NCI-H1436 treated with DMSO at 0.1 percent for 48 hours (cell line): ENCODE data around the gene FBXO31.
A peak's percentile ranks its signal among the peaks of the same experiment; 100 is the strongest.
"Not testable (repeated sequence)": the region's sequence is repeated elsewhere in the genome, so short reads cannot be mapped to it uniquely, and the experiment has no call there.

Source experiments
- DNase-seq: peaks from one replicate; lab custom pipeline; 2025; lab: John Stamatoyannopoulos, UW

Gene FBXO31

GRCh38 chr16:87410968-87411367 is 27.4 kb upstream of the FBXO31 start:
- no peak for DNase-seq

DNA sequence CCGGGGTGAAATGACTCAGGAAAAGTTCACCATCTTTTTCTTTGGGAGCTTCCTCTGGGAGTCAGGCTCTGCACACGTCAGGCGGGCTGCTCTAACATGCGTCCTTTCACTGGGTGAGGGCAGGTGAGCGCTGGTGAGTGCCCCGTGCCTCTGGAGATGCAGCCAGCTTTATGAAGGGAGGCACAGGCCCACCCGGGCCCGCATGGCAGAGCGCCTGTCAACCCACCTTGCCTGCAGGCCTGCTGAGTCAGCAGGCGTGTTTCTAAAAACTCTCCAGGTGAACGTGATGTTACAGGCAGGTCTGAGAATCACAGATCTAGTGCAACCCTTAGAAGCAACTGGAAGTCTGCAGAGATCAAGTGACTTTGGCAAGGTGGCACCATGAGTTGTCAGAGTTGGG is 27.0 kb upstream of the FBXO31 start:
- DNase-seq: no peak

GRCh38 chr16:87409781-87410180 is 26.2 kb upstream of the FBXO31 start:
- DNase-seq: no peak

- DNase-seq: no peak
These were observed 25.6 kb upstream of the FBXO31 start for GRCh38 chr16:87409153-87409552.

- no peak for DNase-seq
These were observed 24.0 kb upstream of the FBXO31 start for GRCh38 chr16:87407511-87408112.

GRCh38 chr16:87406495-87407088 is 23.0 kb upstream of the FBXO31 start:
- no peak for DNase-seq

DNA sequence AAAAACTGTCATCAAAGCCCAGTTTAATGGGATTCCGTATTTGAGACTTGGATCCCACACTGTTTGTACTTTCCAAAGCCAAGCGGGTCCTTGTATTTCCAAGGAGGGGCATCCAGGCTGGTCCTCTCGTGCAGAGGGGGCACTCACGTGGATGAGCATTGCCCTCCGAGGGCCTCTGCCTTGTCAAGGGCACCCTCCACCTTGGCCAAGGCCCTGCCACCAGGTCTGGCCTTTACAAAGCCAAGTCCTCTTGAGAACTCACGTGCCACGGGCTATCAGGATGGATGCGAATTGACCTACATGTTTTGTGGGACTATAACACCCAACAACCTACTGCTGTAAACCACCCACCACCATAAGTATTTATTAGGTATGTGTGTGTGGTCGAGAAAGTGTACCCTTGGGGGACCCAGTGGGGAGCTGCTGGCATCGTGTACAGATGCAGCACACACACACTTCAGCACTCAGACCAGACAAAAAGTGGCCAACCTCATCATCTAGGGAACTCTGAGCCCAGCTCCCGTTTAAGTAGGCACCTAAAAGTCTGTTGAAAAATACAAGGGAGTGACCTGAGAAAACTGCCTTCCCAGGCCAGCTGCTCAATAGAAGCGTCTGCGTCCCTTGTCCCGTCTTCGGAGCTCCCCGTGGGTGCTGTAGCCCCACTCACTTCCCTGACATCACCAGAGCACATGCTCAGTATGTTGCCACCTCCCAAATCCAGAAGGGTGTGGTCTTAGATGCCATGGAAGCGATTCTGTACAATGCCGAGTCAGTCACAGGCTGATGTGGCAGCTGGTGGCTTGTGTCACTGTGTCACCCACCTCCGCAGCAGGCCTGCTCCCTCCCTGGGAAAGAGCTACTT is 21.4 kb upstream of the FBXO31 start:
- DNase-seq: no peak

DNA sequence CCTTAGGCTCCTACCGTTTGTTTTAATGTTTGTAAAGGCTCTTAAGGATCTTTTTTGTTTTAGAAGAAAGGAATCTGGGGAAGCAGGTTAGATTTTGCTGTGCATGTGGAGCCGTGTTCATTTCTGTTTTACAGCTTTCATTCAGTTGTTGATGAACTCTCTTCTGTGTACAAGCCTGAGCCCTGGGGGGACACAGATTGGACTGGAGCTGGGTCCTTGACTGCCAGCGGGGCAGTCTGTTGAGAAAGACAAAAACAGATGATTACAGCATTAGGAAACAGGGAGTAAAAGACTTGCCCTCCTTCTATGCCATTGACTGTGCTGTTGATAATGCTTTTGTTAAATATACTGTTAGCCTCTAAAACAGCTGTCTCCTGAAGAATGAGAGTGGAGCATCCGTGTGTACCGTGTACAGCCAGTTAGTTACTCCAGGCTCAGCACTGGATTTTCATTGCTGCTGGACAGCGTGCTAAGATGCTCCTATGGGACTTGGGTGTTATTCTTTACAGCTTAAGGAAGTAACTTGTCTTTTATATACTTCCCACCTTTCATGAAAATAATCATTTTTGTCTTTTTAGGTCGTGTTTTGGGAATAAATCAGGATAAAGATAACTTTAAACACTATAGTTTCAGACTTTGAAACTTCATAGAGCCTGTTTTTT is 11.7 kb upstream of the FBXO31 start:
- DNase-seq: no peak

DNA sequence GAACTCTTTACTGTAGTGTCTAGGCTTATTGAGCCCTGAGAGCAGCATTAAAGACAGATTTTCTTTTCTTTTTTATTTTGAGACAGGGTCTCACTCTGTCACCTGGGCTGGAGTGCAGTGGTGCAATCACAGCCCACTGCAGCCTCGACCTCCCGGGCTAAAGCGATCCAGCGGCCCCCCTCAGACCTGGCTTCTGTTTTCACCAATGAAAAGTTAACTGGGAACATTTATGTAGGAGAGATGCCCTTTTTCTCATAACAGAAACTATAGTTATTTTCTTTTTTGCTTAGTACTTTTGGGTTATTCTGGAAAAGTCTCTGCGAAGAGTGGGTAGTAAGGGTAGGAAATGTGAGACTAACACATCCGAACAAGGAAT is 10.1 kb upstream of the FBXO31 start:
- no peak for DNase-seq

DNA sequence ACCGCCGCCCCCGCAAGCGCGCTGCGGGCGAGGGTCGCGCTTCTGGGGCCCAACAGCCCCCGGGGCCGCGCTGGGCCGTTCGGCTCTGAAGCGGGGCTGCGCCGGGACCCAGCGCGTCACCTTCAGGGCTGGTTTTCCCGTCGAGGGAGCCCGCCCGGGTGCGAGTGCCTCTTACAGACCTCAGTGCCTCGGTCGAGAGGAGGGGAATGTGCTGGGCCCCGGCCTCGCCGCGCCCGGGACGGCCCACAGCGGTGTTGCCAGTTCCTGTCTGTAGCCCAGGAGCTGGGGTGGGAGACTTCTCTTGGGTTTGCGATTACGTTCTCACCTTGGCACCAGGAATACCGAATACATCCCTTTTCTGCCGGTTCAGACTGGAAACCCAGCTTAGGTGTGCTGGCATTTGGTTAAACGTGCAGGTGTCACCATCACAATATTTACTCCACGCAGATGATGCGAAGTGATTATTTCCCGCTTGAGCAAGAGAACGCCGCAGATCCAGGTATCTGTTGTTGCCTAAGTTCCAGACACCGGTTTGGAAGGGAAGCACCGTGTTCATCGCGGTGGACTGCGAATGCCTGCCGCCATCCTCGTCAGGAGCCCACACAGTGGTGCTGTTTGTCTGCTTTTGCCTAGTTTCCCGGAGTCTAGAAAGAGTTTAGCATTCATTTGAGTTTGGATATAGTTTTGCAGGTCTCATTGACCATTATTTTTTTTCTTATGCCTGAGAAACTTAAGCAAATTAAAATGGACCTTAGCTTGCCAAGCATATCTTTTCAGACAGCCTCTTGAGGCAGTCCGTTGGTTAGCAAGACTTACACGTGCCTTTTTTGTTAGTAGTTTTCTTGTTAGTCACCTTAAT is 9.5 kb upstream of the FBXO31 start:
- DNase-seq: no peak

DNA sequence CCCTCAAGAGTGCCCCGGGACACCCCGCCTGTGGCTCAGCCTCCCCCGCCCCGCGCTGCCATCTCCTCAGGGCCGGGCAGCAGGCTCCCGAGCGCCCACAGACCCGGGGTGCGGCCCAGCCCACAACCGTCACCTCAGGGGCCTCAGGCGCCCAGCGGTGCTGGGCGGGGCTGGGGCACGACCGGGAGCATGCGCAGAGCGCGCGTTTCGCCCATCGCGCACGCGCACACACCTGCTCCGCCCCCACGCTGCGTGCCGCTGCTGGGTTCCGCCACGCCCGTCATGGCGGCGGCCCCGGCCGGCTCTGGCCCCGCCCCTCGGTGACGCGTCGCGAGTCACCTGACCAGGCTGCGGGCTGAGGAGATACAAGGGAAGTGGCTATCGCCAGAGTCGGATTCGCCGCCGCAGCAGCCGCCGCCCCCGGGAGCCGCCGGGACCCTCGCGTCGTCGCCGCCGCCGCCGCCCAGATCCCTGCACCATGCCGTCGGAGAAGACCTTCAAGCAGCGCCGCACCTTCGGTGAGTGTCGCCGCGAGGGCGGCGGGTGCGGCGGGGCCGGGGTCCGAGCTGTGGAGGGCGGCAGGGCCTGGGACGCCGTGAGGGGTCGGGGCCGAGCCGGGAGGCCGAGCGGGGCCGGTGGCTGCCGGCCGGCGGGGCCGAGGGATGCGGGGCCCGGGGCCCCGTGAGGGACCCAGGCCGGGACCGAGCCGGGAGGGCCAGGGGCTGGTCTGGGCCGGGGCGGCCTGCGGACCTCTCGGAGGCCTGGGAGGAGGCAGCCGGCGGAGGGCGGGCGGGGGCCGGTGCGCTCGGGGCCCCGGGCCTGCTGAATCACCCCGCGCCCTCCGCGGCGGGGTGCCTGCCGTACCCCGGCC is 8.6 kb upstream of the FBXO31 start, which contains the start of gene MAP1LC3B:
MAP1LC3B (plus strand) TSS at position 387 of the 871 bp plus-strand sequence; CDS start at position 479, 92 bp downstream.
- DNase-seq: peak; percentile 73

DNA sequence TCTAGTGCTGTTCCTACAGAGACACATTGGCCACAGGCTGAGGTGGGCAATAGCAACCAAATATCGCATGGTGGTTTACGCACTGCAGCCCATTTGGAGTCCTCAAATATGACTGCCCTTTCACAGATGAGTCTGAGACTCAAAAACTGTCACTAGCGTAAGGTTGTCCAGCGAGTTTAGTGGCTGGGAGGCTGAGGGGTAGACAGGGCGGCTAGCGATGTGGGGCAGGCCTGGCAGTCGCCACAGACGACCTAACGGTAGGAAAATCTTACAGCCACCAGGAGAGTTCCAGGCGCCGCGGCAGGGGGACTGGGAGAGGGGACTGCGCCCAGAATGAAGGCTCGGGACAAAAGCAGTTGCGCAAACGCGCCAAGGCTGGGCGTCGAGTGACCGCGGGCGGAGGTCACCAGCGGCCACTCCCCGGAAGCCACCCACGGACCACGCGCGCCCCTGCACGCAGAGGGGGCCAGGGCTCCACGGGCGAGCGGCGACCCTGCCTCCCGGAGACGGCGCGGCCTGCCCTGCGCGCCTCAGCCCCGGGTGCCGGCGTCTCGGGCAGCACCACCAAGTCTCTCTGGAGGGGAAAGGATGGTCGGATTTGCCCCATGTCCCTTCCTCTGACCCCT is 7.9 kb upstream of the FBXO31 start:
- DNase-seq: no peak

GRCh38 chr16:87390641-87391323 is 7.2 kb upstream of the FBXO31 start:
- DNase-seq: no peak

- not testable (repeated sequence) for DNase-seq
These were observed 6.3 kb upstream of the FBXO31 start for GRCh38 chr16:87389914-87390313.

- DNase-seq: no peak
These were observed 5.7 kb upstream of the FBXO31 start for GRCh38 chr16:87389245-87389644.

DNA sequence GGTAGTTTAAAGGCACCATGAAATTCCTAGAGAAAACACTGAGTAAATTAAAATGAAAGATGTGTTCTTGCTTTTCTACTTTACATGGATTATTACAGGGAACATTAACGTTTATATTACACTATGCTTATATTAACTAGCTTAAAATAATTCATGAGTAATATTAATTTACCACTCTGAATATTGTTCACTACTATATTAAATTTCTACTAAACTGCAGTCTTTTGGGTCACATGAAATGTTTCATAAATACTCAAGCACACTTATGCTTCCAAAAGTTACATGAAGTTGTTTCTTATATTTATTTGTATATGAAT is 5.2 kb upstream of the FBXO31 start:
- DNase-seq: no peak

- peak; percentile 94 for DNase-seq
These were observed 4.6 kb upstream of the FBXO31 start for GRCh38 chr16:87387942-87388817.

GRCh38 chr16:87384875-87385167 is 1.2 kb upstream of the FBXO31 start:
- not testable (repeated sequence) for DNase-seq
